Right renal pelvis (tissue), 4 donors: ENCODE results near the gene IPO8. TPM values are rescaled to one million over a fixed set of nuclear protein-coding genes. Genes with fewer than 3 reads are reported as not detected.
"Not testable (repeated sequence)": the region's sequence is repeated elsewhere in the genome, so short reads cannot be mapped to it uniquely, and the experiment has no call there.

ENCODE experiments used
- DNase-seq, 4 donors: peaks; one replicate each; pipeline ENCODE4 v3.0.0-alpha.2; 2013; ENCODE audit warnings: low read depth in 4 of 4, low spot score in 3 of 4, missing footprints in 1 of 4
- polyA plus RNA-seq, 4 donors: library from polyadenylated mRNA; unstranded; fragments of 120-200 nt; gene quantifications; one replicate each; pipeline ENCODE4 v1.2.1, GENCODE V29; 2013; ENCODE audit not compliant: insufficient read length in 4 of 4

IPO8 gene
- polyA plus RNA-seq, 4 donors, result 49.8 to 63.1 (median 59.4) TPM

DNA sequence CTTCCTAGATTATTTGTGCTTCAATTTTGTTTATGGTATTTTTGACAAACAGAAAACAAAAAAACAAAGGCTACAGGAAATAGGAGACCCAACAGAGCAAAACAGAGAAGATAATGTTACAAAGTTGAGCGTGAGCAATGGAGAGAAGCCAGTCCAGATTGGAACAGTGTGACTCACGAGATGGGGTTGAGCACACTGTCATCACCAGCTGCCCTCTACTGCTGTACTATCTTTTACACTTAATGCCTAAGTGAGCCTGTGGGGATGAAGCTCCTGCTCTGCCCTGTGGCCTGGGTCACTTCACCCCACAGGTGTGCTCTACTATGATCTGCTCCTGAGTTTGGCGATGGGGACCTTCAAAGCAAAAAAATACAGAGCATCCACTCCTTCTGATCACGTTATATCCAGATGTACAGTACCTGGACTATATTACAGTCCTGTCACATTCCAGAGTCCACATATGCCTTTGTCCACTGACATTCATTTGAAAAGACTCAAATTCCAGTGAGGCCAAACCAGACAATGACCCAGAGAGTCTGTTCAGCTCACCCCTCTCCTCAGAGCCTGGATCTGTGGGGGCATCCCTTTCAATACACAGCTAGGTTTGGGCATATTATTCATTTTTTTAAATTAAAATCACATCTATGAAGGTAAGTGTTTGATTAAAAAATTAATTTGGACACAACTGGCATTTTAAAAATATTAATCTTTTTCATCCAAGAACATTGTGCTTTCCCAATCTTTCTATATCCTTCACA lies 4.4 kb downstream of the IPO8 start:
- DNase-seq, result no peak

DNA sequence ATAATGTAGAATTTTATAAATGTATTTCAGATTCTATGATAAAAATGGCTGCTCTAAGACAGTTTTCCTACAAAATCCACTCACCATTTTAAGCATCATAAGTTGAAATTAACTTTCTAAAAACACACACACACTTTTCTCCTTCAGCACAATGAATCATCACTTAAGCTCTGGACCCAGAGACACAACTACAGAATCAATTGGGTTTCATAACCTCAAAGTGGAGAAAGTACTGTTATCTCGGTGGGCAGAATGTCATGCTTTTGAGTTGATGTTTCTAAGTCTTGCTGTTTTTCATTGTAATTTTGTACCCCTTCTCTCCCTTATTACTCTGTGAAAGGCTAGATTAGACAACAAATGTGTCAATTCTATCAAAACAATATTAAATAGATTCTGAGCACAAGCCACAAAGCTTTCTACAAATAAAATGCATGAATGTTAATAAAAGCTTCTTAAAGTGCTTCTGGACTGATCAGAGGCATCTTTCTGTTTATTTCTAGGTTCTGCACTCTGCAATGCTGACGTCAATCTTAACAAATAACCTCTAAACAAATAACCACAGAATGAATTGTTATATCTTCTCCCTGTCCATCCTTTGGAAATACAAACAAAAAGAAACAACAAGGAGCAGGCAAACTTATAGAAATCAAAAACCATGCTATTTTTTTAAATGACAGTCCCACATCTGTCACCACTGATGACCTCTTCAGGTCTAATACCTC lies 8.2 kb downstream of the IPO8 start:
- no peak for DNase-seq

DNA sequence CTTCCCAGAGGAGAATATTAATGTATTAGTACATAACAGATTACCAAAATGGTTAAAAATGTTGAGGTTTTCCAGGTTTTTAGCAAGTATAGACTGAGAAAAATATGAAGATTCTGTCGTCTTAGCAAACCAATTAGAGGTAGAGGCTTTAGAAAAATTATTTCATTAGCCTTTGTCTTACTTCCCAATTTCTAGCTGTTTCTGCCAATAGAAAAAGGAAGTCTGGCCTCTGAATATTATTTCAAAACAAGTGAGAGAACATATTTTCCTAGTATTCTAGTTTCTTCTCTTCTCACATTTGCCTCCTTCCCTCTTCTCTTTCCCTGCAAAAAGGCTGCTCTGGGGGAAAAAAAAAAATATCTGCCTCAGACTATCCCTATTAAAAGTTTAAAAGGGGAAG lies 16.4 kb downstream of the IPO8 start:
- no peak for DNase-seq

DNA sequence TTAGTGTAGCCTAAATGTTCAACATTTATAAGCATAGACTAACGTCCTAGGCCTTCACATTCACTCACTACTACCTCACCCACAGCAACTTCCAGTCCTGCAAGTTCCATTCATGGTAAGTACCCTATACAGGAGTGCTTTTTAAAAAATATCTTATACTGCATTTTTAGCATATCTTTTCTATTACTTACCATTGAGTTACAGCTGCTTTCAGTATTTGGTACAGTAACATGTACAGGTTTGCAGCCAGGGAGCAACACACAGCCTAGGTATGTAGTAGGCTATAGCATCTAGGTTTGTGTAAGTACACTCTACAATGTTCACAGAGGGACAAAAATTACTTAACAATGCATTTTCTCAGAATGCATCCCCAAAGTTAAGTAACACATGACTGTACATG lies 17.4 kb downstream of the IPO8 start:
- no peak for DNase-seq

DNA sequence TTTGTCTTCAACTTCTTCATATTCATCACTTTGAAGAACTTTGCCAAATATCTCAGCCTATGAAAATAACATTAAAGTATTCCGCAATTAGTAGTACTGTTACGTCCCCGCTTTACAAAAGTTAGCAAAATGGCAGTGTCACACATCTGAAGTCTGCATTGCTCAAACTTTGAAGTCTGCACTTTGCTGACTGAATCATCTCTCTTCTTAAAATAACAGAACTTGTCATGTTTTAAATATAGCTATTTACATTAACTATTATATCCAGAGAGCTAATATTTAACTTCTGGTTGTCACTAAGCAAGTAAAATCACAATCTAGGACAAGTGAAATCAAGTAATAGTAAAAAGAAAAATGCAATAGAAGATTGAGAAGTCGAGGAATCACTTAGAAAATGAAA lies 34.5 kb downstream of the IPO8 start:
- DNase-seq, result no peak

DNA sequence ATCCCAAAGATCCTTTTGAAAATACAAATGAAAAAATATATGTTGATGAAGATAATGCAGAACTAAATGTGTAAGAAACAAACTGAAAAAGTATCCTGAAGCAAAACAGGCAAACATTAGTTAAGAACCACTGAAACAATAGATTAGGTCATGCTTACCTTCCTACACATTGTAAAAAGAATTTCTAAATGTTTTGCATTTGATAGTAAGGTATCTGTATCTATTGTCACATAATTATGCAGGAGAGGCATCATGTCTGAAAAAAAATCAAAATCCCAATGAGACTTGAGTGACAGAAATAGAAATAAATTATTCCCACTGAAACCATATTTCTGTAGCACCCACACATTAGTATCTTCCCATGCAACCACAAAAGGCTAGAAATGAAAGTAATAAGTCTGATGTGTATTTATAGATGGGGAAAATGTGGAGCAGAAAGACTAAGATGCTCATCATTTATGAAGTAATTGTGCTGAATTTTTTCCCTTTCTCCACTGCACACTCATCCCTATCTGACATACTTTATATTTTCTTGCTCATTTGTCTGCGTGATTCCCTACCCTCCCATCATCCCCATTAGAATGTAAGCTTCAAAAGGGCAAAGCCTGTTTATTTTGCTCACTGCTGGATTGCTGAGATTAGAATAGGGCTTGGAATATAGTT lies 43.5 kb downstream of the IPO8 start:
- DNase-seq, result no peak

DNA sequence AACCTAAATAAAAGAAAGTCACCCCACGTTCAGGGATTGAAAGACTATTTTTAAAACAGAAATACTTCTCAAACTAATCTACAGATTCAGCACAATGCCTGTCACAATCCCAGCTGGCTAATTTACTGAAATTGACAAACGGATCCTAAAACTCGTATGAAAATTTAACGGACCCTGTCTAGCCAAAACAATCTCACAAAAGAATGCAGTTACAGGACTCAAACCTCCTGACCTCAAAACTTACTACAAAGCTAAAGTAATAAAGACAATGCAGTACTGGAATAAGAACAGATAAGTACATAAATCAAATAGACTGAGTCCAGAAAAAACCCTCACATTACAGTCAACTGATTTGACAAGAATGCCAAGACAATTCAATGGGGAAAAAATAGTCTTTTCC lies 48.8 kb downstream of the IPO8 start:
- no peak for DNase-seq

DNA sequence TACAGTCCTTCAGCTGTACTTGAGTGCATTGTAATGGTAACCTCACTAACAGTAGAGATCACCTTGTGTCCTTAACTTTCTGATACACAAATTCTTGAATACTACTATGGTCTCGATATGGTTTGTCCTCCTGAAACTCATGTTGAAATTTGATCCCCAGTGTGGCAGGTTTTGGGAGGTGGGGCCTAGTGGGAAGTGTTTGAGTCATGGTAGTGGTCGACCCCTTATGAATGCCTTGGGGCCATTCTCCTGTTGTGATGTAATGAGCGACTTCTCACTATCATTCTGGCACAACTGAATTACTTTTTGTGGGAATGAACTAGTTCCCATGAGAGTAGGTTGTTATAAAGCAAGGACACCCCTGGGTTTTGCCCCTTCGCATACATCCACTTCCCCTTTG lies 52.3 kb downstream of the IPO8 start:
- DNase-seq, result no peak

DNA sequence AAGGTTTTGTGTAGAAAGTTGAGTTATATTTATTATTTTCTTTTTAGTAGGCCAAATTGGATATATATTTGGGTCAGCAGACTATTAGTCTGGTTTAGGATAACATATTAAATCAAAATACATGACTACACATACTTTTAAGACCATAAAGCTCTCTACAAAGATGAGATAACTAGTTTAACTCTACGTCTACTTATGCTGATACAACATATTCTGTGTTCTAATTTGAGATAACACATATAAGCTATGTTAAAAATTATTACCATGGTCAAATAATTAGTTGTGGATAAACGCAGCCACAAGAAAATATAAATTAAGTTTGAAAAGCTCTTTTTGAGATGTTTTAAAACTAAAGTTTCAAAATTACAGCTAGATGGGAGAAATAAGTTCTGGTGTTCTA lies 55.3 kb downstream of the IPO8 start:
- DNase-seq, result no peak

DNA sequence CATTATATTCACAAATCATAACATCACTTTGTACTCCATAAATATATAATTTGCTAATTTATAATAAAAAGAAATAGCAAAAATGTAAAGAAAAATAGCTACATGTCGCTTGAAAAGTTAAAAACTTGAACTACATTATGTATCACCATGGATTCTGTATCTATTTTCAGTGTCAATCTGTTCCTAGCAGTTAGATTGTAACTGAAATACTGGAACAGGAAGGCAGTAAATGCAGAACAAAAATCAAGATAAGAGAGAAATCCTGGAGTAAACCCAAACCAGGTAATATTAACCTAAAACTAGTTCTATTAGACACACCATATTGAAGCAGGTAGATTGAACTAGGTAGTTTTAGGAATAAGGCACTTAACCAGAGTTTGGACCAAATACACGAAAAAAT lies 60.3 kb downstream of the IPO8 start:
- no peak for DNase-seq

DNA sequence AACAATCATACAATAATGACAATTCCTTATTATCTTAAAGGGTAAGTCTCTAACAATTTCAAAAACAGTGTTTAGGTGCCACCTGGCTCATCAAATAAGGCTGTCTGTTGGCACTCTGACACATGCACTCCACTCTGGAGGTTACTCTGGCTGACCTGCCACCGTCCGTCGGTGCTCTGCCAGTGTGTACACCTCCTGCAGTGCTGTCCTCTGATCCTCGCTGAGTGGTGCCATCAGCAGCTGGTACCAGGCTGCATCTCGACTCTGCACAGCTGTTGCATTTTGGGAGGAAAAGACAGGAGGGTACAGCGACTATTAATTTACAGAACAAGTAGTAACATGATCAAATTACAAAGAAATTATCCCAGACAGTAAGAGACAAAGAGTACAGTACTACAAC lies 63.9 kb downstream of the IPO8 start:
- no peak for DNase-seq

DNA sequence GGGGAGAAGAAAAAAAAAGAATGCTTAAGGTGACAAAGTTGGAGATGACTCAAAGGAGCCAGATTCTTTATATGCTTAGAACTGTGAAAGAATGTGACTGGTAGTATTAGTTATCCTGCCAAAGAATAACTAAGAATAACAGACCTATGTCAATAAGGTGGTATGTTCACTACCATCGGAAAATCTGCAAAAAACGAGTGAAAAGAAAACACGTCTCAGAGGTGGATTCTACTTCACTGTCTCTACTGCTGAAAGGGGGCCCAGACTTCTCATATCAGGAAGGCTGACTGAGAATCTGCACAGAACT lies 64.7 kb downstream of the IPO8 start:
- no peak for DNase-seq

DNA sequence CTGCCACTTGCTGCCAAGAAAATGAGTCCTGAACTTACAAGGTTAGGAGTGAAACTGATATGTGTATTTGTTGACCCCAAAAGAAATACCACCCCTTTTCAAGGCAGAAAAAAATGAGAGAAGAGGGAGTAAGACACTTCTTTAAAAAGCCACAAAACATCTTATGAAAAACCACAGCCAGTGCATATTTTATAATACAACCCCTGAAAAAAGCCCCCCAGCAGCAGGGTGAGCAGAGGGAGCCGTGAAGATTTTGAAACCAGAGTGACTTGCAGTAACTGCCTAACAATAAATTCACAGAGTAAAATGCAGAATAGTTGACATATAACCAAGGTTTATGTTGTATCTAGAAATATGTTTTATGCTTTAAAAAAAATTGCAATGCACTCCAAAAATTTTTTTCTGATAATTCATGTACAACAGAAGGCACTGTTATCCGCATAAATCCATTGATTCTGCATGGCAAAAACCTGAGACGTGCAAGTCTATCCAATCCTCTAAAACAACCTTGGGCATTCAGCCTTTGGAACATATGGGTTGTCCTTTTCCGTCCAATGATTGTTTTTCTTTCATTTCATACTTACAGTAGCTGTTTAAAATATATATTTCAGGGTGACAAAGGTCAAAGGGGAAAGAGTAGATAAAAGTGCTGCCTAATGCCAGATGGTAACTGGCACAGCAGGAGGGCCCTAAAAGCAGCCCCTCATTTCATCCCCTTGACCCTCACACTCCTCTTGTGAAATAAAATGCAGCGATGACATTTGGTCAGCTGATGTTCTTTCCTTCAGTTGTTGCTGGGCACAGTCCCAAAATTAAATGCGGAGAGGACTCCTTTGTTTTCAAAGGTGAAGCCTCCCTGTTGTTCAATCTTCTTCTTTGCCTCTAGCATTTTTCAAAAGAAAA lies 65.3 kb downstream of the IPO8 start:
- no peak for DNase-seq

DNA sequence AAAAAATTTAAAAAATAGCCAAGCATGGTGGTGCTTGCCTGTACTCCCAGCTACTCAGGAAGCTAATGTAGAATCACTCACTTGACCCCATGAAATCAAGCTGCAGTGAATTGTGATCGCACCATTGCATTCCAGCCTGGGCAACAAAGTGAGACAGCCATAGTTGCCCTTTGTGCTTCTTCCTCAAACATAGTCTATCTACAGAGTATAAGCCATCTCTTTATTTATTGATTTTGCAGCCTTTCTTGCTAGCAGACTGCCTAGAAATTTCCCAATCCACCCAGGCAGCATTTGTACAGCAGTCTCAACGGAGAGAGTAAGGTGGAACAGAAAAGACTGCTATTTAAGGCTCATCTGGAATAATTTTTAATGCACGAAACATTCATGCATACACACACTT lies 68.8 kb downstream of the IPO8 start:
- no peak for DNase-seq

DNA sequence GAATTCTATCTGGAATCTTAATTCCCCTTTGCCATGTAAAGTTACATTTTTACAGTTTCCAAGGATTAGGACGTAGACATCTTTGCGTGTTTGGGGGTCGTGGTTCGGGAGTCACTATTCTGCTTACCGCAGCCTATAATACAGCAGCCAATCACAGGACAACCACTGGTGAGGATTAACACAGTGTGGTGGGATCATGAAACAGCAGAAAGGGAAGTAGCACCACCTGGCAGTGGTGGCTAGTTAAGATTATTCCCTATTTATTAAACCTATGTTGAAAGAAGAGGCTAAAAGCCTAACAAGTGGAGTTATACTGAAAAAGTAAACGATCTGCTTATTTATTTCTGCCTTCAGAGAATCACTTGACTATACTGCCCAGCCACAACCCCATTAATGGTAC lies 71.7 kb downstream of the IPO8 start:
- DNase-seq, result no peak

DNA sequence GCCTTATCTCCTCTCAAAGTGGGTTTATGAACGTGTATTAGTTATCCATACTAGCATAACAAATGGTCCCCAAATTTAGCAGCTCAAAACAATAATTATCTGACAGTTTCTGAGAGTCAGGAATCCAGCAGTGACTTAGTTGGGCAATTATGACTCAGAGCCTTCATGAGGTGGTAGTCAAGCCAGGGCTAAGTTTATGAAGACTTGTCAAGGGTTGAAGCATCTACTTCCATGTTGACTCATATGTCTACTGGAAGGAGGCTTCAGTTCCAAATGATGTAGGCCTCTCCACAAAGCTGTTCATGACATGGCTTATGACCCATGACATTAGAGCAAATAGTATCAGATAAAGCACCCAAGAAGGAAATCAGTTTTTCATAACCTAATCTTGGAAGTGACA lies 73.2 kb downstream of the IPO8 start:
- DNase-seq, result no peak

DNA sequence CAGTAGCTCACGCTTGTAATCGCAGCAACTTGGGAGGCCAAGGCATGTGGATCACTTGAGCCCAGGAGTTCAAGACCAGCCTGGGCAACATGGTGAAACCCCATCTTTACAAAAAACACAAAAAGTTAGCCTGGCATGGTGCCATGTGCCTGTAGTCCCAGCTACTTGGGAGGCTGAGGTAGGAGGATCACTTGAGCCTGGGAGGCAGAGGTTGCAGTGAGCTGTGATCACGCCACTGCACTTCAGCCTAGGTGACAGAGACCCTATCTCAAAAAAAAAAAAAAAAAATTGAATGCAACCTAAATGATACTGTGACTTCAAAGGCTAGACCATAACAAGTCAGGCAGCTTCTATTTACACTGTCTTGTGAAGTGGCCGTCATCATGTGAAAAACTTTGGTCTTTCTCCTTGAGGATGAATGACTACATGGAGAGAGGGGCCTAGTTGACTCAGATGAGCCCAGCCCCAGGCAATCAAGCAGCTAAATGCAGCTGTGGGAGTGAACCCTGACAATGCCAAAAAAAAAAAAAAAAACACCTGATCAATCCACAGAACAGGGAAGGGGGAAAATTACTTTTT lies 73.9 kb downstream of the IPO8 start:
- DNase-seq, result not testable (repeated sequence)

DNA sequence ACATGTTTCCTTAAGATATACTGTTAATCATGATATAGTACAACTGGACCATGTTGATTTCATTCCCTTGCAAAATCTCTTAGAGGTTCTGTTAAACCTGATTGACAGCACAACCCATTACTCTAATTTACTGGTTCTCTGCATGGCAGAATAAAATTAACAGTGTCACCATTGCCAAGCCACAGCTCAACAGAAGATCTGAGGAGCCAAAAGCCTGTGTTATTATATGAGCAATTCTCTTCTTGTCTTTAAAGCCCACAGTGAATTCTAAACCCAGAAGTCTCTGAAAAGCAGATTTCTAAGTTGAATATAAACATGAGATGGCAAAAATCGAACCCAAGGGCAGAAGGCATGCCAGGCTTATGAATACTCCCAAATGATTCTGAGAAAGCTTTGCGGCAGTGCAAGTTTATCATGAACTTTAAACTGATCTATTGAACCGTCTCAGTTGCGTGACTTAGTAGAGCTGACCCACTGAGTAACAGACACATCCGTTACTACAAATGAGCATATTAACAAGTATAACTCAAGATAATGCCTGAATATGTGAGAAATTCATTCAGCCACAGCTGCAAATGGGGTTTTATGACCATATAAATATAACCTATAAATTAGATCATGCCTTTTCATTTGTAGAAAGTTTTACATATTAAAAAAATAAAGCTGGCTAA lies 78.2 kb downstream of the IPO8 start:
- no peak for DNase-seq

DNA sequence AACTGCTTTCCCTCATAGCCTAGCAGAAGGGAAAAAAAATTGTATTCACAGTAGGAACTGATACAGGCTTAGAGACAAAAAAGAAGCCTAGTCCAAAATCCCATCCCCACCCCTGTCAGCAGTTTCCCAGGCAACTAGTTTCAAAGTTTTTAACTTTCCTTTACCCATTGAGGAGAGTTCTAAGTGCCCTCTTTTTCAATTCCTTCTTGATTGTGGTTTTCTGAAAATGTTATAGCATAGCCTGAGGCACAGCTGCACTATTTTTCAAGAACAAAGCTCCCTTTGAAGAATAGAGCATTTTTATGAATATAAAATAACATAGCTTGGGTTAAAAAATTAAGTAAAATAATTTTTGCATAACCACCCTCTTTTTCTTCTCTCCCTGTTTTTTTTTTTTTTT lies 81.6 kb downstream of the IPO8 start:
- DNase-seq, result no peak
